ENCODE measurements around the gene CMAS.

DNA sequence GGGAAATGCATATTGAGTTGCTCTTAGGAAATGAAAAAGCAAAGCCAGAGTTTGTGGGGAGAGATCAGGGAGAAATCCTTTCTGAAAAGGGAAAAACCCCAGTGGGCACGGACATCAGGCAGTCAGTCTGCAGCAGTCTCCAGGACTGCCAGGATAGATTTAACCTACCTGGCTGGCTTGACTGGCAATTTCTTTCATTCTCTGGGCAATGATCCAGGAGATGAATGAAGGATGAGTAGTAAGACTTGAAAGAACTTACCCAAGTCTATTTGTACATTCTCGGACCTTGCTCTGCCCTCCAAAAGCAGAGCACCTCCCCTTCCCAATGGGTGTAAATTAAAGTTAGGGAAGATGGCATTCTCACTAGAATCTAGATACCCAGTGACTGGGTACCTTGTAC is 42.9 kb downstream of the CMAS start:
- TF ChIP-seq E2F4 (CRISPR knock-in tag; IDR thresholded peaks at IDR 0.05; ENCODE audit: borderline replicate concordance, low read depth) = no peak
- TF ChIP-seq, protein P1, sequence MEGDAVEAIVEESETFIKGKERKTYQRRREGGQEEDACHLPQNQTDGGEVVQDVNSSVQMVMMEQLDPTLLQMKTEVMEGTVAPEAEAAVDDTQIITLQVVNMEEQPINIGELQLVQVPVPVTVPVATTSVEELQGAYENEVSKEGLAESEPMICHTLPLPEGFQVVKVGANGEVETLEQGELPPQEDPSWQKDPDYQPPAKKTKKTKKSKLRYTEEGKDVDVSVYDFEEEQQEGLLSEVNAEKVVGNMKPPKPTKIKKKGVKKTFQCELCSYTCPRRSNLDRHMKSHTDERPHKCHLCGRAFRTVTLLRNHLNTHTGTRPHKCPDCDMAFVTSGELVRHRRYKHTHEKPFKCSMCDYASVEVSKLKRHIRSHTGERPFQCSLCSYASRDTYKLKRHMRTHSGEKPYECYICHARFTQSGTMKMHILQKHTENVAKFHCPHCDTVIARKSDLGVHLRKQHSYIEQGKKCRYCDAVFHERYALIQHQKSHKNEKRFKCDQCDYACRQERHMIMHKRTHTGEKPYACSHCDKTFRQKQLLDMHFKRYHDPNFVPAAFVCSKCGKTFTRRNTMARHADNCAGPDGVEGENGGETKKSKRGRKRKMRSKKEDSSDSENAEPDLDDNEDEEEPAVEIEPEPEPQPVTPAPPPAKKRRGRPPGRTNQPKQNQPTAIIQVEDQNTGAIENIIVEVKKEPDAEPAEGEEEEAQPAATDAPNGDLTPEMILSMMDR (IDR thresholded peaks at IDR 0.05) = no peak
- TF ChIP-seq, protein P2, sequence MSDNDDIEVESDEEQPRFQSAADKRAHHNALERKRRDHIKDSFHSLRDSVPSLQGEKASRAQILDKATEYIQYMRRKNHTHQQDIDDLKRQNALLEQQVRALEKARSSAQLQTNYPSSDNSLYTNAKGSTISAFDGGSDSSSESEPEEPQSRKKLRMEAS (CRISPR knock-in tag; IDR thresholded peaks at IDR 0.05) = no peak

Data from WTC11 (cell line).